ENCODE data around the gene DUS1L. TPM values are rescaled to one million over a fixed set of nuclear protein-coding genes. Genes with fewer than 3 reads are reported as not detected.

DUS1L gene
- total RNA-seq, 1 donor: 56.1 TPM

DNA sequence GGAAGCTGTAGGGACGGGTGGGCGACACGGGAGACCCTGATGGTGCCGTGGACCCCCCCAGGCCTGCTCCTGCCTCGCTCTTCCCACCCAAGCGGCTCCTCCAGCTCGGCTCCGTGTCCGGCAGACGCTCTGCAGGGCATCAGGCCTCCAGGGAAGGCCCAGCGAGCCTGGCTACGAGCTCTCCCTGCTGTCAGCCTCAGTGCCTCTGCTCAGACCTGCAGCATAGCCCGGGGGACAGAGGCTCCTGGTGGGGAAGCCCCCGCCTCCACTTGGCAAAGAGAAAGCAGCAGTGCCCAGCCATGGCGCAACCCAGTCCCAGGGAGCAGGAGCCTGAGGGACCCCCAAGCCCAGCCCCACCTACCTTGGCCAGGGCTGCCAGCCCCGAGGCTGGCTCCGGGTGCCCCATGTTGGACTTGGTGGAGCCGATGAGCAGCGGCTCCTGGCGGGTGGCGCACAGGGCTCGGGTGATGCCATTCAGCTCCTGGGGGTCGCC is 26.5 kb upstream of the DUS1L start:
- no peak for DNase-seq (ENCODE audit: low read depth)
- TF ChIP-seq, protein P1, sequence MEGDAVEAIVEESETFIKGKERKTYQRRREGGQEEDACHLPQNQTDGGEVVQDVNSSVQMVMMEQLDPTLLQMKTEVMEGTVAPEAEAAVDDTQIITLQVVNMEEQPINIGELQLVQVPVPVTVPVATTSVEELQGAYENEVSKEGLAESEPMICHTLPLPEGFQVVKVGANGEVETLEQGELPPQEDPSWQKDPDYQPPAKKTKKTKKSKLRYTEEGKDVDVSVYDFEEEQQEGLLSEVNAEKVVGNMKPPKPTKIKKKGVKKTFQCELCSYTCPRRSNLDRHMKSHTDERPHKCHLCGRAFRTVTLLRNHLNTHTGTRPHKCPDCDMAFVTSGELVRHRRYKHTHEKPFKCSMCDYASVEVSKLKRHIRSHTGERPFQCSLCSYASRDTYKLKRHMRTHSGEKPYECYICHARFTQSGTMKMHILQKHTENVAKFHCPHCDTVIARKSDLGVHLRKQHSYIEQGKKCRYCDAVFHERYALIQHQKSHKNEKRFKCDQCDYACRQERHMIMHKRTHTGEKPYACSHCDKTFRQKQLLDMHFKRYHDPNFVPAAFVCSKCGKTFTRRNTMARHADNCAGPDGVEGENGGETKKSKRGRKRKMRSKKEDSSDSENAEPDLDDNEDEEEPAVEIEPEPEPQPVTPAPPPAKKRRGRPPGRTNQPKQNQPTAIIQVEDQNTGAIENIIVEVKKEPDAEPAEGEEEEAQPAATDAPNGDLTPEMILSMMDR (IDR thresholded peaks at IDR 0.05; ENCODE audit: insufficient read depth, low read depth, low read length): no peak
- H3K4me3 ChIP-seq (ENCODE audit: low read depth, low read length): no peak overlapping the region

DNA sequence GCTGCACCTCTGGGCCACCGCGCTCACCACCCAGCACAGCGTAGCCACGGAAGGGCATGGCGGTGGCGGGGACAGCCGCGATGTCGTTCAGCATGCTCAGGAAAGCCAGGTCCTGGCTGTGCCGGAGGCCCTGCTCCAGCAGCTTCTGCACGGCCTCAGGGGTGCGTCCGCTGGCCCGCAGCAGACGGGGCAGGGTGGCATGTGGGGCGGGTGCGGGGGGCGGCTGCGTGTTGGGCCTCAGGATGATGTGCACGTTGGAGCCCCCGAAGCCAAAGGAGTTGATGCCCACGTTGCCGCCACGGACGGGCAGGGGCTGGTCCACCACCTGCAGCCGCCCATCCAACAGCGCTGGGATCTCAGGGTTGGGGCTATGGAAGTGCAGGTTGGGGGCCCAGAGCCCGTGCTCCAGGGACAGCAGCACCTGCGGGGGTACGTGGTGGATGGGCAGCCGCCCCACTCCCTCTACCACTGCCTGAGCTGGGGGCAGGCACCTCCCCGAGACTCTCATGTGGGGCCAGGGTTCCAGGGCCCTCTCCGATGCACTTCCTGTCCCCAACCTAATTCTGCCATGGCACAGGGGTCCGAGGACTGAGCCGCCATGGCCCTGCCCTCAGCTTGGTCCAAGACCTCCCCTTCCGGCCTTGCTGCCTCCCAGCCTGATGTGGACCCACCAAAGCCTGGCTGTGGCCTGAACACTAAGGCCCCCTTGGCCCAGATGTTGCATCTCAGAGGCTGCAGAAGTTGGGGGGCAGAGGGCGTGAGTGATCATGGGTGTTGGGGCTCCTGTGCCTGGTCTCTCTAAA is 25.9 kb upstream of the DUS1L start:
- TF ChIP-seq, protein P1 (IDR thresholded peaks at IDR 0.05; ENCODE audit: insufficient read depth, low read depth, low read length): no peak
- DNase-seq (ENCODE audit: low read depth): no peak
- H3K4me3 ChIP-seq (ENCODE audit: low read depth, low read length): no peak overlapping the region

DNA sequence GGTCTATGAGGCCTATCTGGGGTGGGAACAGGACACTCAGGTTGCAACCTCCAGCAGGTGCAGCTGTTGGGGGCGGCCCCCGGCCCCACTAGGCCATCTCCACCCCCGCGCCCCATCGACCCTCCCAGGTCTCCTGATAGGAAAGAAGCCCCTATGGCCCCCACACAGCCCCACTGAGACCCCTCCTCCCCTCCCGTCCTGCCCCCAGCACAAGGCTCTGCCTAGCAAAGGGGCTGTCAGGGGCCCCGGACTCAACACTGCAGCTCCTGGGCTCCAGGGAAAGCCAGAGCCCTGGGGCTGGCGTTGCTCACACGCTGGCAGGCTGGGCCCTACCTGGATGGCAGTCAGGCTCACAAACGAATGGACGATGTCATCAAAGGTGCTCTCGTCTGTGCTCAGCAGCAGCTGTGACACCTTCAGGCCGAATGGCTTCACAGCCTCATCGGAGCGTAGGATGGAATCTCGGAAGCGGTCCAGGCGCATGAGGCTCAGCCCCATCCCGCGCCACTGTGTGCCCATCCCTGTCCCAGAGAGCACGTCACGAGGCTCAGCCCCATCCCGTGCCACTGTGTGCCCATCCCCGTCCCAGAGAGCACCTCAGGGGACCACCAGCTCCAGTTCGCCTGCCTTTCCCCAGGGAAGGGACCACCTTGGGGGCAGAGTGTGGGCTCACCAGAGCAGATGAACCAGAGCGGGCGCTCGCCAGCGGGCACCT is 25.1 kb upstream of the DUS1L start:
- H3K4me3 ChIP-seq (ENCODE audit: low read depth, low read length): no peak overlapping the region
- no peak for DNase-seq (ENCODE audit: low read depth)
- TF ChIP-seq, protein P1 (IDR thresholded peaks at IDR 0.05; ENCODE audit: insufficient read depth, low read depth, low read length): no peak

DNA sequence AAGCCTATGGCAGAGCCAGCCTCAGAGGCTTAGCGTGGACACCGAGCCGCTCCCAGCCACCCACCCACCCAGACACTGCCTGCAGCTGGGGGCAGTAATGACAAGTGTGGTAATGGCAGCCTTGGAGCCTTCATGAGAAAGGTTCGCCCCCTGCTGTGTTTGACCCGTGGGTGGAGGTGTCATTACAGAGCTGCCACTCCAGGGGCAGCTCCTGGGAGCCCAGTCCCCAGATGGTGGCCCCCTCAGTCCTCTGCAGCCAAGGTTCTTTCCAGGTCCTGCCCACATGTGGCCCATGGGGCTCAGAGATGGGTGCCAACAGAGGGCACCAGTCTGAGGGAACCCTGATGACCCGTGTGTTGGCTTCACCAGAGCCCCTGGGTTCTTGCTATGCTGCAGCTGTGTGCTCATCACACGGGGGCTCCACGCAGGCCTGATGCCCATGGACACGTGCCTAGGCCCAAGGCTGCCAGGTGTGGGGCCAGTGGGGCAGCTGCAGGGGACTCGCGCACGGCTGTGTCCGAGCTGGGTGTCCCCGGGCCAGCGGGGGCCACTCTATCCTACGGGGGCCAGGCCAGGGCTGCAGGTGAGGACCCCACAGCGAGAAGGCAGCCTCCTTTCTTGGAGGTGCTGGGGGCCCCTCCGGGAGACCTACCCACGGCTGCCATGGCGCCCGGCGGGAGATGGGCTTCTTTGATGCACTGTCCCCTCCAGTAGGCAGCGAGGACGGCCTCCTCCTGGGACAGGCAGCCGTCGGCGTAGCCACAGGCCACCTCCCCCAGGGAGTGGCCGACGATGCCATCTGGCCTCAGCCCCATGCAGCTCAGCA is 24.3 kb upstream of the DUS1L start:
- TF ChIP-seq, protein P1 (IDR thresholded peaks at IDR 0.05; ENCODE audit: insufficient read depth, low read depth, low read length): no peak
- H3K4me3 ChIP-seq (ENCODE audit: low read depth, low read length): no peak overlapping the region
- no peak for DNase-seq (ENCODE audit: low read depth)

DNA sequence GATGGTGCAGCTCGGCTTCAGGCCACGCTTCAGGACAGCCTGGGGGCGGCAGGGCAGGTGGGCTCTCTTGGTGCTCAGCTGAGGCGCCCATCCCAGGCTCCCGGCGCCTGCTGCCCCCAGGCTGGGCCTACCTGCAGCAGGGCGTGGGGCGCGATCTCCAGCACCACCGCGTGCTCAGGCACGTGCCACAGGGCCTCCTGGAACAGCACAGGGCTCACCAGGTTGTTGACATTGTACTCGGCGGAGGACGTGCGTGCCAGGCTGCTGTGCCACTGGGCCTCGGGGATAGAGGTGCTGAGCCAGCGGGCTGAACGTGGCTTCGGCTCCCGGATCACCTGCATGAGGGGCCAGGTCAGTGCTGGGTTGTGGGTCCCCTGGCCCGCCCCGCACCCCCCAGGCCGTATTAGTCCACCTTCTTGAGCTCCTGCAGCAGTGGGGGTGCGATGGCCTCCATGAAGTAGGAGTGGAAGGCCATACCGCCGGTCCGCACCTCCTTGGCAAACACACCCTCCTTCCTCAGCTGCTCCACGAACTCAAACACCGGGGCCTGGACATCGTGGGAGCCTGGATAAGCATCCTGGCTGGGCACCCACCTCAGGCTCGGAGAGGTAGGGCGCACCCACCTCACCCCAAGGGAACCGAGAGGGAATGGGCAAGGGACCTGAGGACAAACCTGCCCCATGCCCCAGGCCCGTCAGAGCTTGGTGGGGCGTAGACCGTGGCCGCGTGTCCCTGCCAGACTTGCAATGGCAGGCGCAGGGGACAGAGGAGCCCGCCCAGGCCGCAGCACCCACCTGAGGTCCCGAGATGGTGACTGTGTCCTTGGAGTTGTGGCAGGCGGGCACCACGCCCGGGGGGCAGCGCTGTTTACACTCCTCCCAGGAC is 23.5 kb upstream of the DUS1L start:
- DNase-seq (ENCODE audit: low read depth): no peak
- H3K4me3 ChIP-seq (ENCODE audit: low read depth, low read length): no peak overlapping the region
- TF ChIP-seq, protein P1 (IDR thresholded peaks at IDR 0.05; ENCODE audit: insufficient read depth, low read depth, low read length): no peak
